RWPE2 (cell line): Measurements from ENCODE around the gene DTYMK.
A peak's percentile ranks its signal among the peaks of the same experiment; 100 is the strongest.
"Not testable (repeated sequence)": the region's sequence is repeated elsewhere in the genome, so short reads cannot be mapped to it uniquely, and the experiment has no call there.

ENCODE experiments used
- ATAC-seq: fragments of 200-7000 bp; cut with Tn5 transposase; 3 replicates; pipeline ENCODE4 v1.9.1; 2021; ENCODE audit warnings: low read depth
- DNase-seq: peaks from one replicate; pipeline ENCODE4 v3.0.0-alpha.2; 2020; ENCODE audit warnings: low spot score
- H3K27ac ChIP-seq: fragments of 450-650 bp; 2 replicates; pipeline ENCODE4 v1.5.1; 2017; ENCODE audit warnings: mild to moderate bottlenecking; ENCODE audit not compliant: poor library complexity, severe bottlenecking
- H3K27me3 ChIP-seq: fragments of 250-450 bp; sonication (Bioruptor Pico); 2 replicates; pipeline ENCODE4 v1.5.1; 2021; ENCODE audit warnings: mild to moderate bottlenecking, moderate library complexity; ENCODE audit not compliant: insufficient read depth, poor library complexity, severe bottlenecking
- H3K36me3 ChIP-seq: fragments of 250-450 bp; sonication (Bioruptor Pico); 2 replicates; pipeline ENCODE4 v1.5.1; 2020; ENCODE audit warnings: low read depth, mild to moderate bottlenecking, moderate library complexity
- H3K4me1 ChIP-seq: fragments of 250-450 bp; sonication (Bioruptor Pico); 2 replicates; pipeline ENCODE4 v1.5.1; 2021; ENCODE audit warnings: mild to moderate bottlenecking, moderate library complexity; ENCODE audit not compliant: insufficient read depth, poor library complexity, severe bottlenecking
- H3K4me3 ChIP-seq: fragments of 250-450 bp; sonication (Bioruptor Pico); 2 replicates; pipeline ENCODE4 v1.5.1; 2021; ENCODE audit warnings: mild to moderate bottlenecking, moderate library complexity; ENCODE audit not compliant: severe bottlenecking
- H3K9me3 ChIP-seq: fragments of 250-450 bp; sonication (Bioruptor Pico); 2 replicates; pipeline ENCODE4 v1.5.1; 2021; ENCODE audit warnings: mild to moderate bottlenecking, moderate library complexity; ENCODE audit not compliant: severe bottlenecking
- TF ChIP-seq, protein P1 (sequence below): fragments of 450-650 bp; IDR thresholded peaks from one replicate; pipeline ENCODE4 v1.5.1; 2017; ENCODE audit warnings: mild to moderate bottlenecking, moderate library complexity; ENCODE audit not compliant: poor library complexity, severe bottlenecking

Gene DTYMK

GRCh38 chr2:241733391-241734207 is 47.0 kb upstream of the DTYMK start:
- TF ChIP-seq, protein P1, sequence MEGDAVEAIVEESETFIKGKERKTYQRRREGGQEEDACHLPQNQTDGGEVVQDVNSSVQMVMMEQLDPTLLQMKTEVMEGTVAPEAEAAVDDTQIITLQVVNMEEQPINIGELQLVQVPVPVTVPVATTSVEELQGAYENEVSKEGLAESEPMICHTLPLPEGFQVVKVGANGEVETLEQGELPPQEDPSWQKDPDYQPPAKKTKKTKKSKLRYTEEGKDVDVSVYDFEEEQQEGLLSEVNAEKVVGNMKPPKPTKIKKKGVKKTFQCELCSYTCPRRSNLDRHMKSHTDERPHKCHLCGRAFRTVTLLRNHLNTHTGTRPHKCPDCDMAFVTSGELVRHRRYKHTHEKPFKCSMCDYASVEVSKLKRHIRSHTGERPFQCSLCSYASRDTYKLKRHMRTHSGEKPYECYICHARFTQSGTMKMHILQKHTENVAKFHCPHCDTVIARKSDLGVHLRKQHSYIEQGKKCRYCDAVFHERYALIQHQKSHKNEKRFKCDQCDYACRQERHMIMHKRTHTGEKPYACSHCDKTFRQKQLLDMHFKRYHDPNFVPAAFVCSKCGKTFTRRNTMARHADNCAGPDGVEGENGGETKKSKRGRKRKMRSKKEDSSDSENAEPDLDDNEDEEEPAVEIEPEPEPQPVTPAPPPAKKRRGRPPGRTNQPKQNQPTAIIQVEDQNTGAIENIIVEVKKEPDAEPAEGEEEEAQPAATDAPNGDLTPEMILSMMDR, result no peak
- Histone ChIP-seq H3K27ac (peak overlapping the region; percentile 69), H3K36me3 (0 out of 2 replicates have a peak, but pooled peaks cover 5% of the 10 kb centered on the region), H3K9me3 (no peaks in the 10 kb centered on the region), H3K4me1 (peaks cover 22% of the 10 kb centered on the region), H3K27me3 (no peaks in the 10 kb centered on the region), H3K4me3 (peak overlapping the region; percentile 93)
- peak; percentile 56 for ATAC-seq
- DNase-seq, result no peak

DNA sequence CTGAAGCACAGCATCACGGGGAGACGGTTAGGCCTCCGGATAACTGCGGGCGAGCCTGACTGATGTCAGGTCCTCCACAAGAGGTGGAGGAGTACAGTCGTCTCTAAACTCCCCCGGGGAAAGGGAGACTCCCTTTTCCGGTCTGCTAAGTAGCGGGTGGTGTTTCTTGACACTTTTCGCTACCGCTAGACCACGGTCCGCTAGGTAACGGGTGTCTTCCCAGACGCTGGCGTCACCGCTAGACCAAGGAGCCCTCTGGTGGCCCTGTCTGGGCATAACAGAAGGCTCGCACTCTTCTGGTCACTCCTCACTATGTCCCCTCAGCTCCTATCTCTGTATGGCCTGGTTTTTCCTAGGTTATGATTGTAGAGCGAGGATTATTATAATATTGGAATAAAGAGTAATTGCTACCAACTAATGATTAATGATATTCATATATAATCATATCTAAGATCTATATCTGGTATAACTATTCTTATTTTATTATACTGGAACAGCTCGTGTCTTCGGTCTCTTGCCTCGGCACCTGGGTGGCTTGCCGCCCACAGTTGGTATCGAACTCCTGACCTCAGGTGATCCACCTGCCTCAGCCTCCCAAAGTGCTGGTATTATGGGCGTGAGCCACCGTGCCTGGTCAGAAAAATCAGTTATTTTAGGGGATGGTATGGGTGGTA is 46.0 kb upstream of the DTYMK start:
- H3K27ac ChIP-seq, ATAC-seq, DNase-seq, H3K9me3 ChIP-seq, H3K27me3 ChIP-seq, H3K4me3 ChIP-seq, H3K36me3 ChIP-seq: not testable (repeated sequence)
- peaks cover 20% of the 10 kb centered on the region for H3K4me1 ChIP-seq
- TF ChIP-seq, protein P1, result peak; percentile 76

DNA sequence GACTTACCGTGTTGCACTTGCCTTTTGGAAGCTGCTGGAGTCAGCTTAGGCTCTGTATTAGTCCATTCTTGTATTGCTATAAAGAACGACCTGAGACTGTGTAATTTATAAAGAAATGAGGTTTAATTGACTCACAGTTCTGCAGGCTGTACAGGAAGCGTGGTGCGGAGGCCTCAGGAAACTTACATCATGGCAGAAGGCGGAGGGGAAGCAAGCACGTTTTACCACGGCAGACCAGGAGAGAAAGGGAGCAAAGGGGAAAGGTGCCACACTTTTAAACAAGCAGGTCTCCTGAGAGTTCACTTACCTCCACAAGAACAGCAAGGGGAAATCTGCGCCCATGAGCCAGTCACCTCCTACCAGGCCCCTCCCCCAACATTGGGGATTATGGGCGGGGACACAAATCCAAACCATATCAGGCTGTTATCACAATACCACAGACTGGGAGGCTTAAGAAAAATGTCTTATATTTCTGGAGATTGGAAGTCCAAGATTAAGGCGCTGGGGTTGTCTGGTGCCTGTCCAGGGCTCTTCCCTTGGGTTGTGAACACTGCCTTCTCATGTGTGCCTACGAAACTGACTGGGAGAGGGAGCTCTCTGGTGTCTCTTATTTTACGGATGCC is 44.2 kb upstream of the DTYMK start:
- no peak for DNase-seq
- TF ChIP-seq, protein P1, result no peak
- ATAC-seq, result no peak
- no peak overlapping the region for H3K27ac ChIP-seq
- no peak overlapping the region for H3K4me3 ChIP-seq
- H3K9me3 ChIP-seq, result no peaks in the 10 kb centered on the region
- no peaks in the 10 kb centered on the region for H3K36me3 ChIP-seq
- H3K4me1 ChIP-seq, result peaks cover 10% of the 10 kb centered on the region
- no peaks in the 10 kb centered on the region for H3K27me3 ChIP-seq

- TF ChIP-seq, protein P1, result no peak
- Histone ChIP-seq H3K36me3 (no peaks in the 10 kb centered on the region), H3K9me3 (no peaks in the 10 kb centered on the region), H3K4me1 (peaks cover 10% of the 10 kb centered on the region), H3K27ac (no peak overlapping the region), H3K27me3 (no peaks in the 10 kb centered on the region), H3K4me3 (no peak overlapping the region)
- DNase-seq (no peak), ATAC-seq (no peak)
These were observed 43.3 kb upstream of the DTYMK start for GRCh38 chr2:241729868-241730267.
